ENCODE results near the gene CBX6. TPM values are rescaled to one million over a fixed set of nuclear protein-coding genes. Genes with fewer than 3 reads are reported as not detected.
A peak's percentile ranks its signal among the peaks of the same experiment; 100 is the strongest.

CBX6 gene
- total and polyA plus RNA-seq, 2 of the 8 experiments (the other 6 are each of a cell fraction or from before 2014, with no cell fraction given) = 10.6 to 27.5 TPM

GRCh38 chr22:38834991-38835390 lies 37.0 kb downstream of the CBX6 start:
- no peaks in the 10 kb centered on the region for H3K79me2 ChIP-seq (ENCODE audit: control insufficient read depth in 1 of 2, insufficient read depth in 2 of 2, low read length in 2 of 2)
- 0 out of 2 replicates have a peak overlapping the region, but pooled peaks have one; percentile 4 for H2AK5ac ChIP-seq (ENCODE audit: low read depth, low read length)
- H2BK20ac ChIP-seq (ENCODE audit: low read length) = no peak overlapping the region
- H4K8ac ChIP-seq (ENCODE audit: extremely low read depth, insufficient read depth, low read length) = no peak overlapping the region
- H3K23ac ChIP-seq (ENCODE audit: insufficient read length) = no peak overlapping the region
- peaks cover 0 to under 1% (median 0%) of the 10 kb centered on the region in 4 experiments; a peak in 1 of 7 replicates for H3K27me3 ChIP-seq (replicated peaks in 1 of 4; ENCODE audit: control insufficient read depth in 3 of 4, extremely low read depth in 1 of 4, insufficient read depth in 3 of 4, low read length in 3 of 4)
- peaks cover 0 to 6% (median 3%) of the 10 kb centered on the region in 4 experiments; a peak in 5 of 7 replicates for H3K4me1 ChIP-seq (replicated peaks in 1 of 4; ENCODE audit: control insufficient read depth in 3 of 4, insufficient read depth in 4 of 4, low read length in 3 of 4)
- H2BK12ac ChIP-seq (ENCODE audit: low read depth, low read length) = no peak overlapping the region; the same call in 1 of the 2 replicates
- ChIA-PET POLR2A (ENCODE audit: partially characterized antibody) (interaction anchor here (1.7 kb wide), 1 partner anchor 9 kb away, joined by 4 read pairs; the partner anchor contains the start of gene NPTXR), CTCF (ENCODE audit: partially characterized antibody) (interaction anchor here (0.5 to 5.6 kb wide), 11 partner anchors 8 to 92 kb away, joined by 3 to 53 read pairs (median 4); partner anchors contain the start of gene NPTXR)
- H3K79me1 ChIP-seq (ENCODE audit: low read depth, low read length) = no peaks in the 10 kb centered on the region
- no peak overlapping the region for H2BK15ac ChIP-seq (ENCODE audit: low read length)
- H4K5ac ChIP-seq (ENCODE audit: insufficient read length, low read depth, low read length) = no peak overlapping the region
- no peak overlapping the region for H3K4me3 ChIP-seq (ENCODE audit: extremely low read depth in 1 of 4, insufficient read depth in 2 of 4, low read depth in 3 of 4, low read length in 4 of 4)
- H2AFZ ChIP-seq (ENCODE audit: low read length) = no peak overlapping the region
- H2BK120ac ChIP-seq (replicated peaks; ENCODE audit: low read depth, low read length) = no peak overlapping the region
- H3K4ac ChIP-seq (replicated peaks; ENCODE audit: insufficient read length, low read depth, low read length) = no peak overlapping the region
- H3K56ac ChIP-seq (replicated peaks; ENCODE audit: insufficient read length, low read depth, low read length) = no peak overlapping the region
- H2BK5ac ChIP-seq (ENCODE audit: low read depth, low read length) = no peak overlapping the region
- H3K9ac ChIP-seq (replicated peaks in 1 of 4; ENCODE audit: extremely low read depth in 1 of 4, low read depth in 3 of 4, low read length in 3 of 4) = no peak overlapping the region
- no peaks in the 10 kb centered on the region for H3K36me3 ChIP-seq (ENCODE audit: control insufficient read depth in 2 of 4, insufficient read depth in 4 of 4, low read length in 3 of 4)
- FAIRE-seq (no peak), DNase-seq (ENCODE audit: low read depth in 1 of 2, low spot score in 2 of 2) (no peak)
- no peak overlapping the region for H3K14ac ChIP-seq (ENCODE audit: insufficient read length)
- no peak overlapping the region for H4K91ac ChIP-seq (replicated peaks; ENCODE audit: insufficient read length, low read length)
- H3K23me2 ChIP-seq (ENCODE audit: low read depth, low read length) = peaks cover 1% of the 10 kb centered on the region; the same call in 1 of the 2 replicates
- H3K27ac ChIP-seq (ENCODE audit: low read depth, low read length) = no peak overlapping the region
- H3K4me2 ChIP-seq (ENCODE audit: insufficient read depth in 1 of 2, low read depth in 2 of 2, low read length in 2 of 2) = no peak overlapping the region
- H4K20me1 ChIP-seq (replicated peaks in 1 of 2; ENCODE audit: control insufficient read depth in 1 of 2, insufficient read depth in 2 of 2, low read length in 2 of 2) = peaks cover 0 to 3% of the 10 kb centered on the region in 2 experiments
- WGBS, 2 experiments (ENCODE audit: extremely low coverage in 1 of 2, insufficient coverage in 1 of 2, insufficient read length in 1 of 2, insufficient replicate concordance in 2 of 2, low coverage in 1 of 2, low lambda C conversion rate in 2 of 2, missing lambda C conversion rate in 1 of 2) = 97% methylated on average over 5 of the region's 5 CpGs; no CpG with 5 or more reads in 1 of the 2 experiments
- no peaks in the 10 kb centered on the region for H3K9me3 ChIP-seq (ENCODE audit: insufficient read depth in 2 of 2, low read depth in 1 of 2, low read length in 1 of 2)
- H3K18ac ChIP-seq (ENCODE audit: extremely low read depth, low read length) = no peak overlapping the region
- TF ChIP-seq MAFK (IDR thresholded peaks at IDR 0.05; ENCODE audit: low read depth, low read length) = no peak
